NCI-H1417 treated with DMSO at 0.1 percent for 48 hours (cell line): ENCODE results near the gene FYB1.
"Not testable (repeated sequence)": the region's sequence is repeated elsewhere in the genome, so short reads cannot be mapped to it uniquely, and the experiment has no call there.

Experiments
- DNase-seq: peaks from one replicate; lab custom pipeline; 2025; lab: John Stamatoyannopoulos, UW

FYB1 gene

GRCh38 chr5:39219437-39219836, at the start of gene FYB1:
Gene FYB1 (minus strand): TSS chr5:39219563. CDS start chr5:39202960, 16,603 bp downstream.
- DNase-seq: no peak

DNA sequence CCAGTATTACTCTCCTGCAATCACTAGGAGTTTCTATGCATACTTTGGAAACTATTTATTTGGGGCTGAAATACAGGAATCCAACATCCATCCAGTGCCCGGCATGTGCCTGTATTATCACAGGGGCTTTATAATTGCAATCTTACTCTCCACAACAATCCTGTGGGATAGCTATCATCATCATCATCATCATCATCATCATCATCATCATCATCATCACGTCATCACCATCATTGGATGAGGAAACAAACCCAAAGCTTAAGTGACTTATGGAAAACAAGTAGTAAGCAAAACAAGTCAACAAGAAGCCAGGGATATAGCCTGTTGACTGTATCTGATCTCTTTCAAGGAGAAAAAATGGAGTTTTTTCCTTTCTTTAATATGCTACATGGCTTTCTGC, 47.8 kb upstream of the FYB1 start:
- DNase-seq: no peak

GRCh38 chr5:39266442-39266841, 47.1 kb upstream of the FYB1 start:
- no peak for DNase-seq

GRCh38 chr5:39264528-39264927, 45.2 kb upstream of the FYB1 start:
- no peak for DNase-seq

- no peak for DNase-seq
Observed at GRCh38 chr5:39262981-39263380, 43.6 kb upstream of the FYB1 start.

DNA sequence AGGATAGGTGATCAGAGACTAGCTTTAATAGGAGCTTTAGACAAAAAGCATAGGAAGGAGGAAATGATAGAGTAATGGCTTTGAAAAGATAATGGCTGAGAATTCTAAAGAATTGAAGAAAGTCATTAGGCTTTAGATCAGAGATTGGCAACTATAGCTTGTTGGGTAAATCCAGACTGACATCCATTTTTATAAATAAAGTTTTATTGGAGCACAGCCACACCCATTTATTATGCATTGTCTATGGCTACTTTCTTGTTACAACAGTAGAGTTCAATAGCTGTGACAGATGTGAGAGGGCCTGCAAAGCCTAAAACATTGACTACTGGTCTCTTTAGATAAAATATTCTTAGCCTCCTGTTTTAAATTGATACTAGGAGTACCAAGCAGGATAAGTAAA, 40.7 kb upstream of the FYB1 start:
- no peak for DNase-seq

DNA sequence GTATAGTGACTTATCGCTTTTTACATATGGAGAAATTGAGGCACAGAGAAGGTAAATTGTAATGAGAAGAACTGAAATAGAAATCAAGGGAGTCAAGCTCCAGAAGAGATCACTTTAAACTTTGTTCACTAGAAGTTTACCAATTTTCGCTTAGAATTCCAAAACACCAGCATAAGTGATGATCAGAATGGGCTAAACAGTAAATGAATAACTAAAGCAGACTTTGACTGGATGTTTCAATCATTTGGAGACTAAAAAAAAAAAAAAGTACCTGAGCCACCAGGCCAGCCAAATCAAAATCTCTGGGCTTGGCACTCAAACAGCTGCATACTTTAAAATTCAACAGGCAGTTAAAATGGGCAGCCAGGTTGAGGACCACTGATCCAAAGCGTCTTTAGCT, 38.2 kb upstream of the FYB1 start:
- DNase-seq: no peak

DNA sequence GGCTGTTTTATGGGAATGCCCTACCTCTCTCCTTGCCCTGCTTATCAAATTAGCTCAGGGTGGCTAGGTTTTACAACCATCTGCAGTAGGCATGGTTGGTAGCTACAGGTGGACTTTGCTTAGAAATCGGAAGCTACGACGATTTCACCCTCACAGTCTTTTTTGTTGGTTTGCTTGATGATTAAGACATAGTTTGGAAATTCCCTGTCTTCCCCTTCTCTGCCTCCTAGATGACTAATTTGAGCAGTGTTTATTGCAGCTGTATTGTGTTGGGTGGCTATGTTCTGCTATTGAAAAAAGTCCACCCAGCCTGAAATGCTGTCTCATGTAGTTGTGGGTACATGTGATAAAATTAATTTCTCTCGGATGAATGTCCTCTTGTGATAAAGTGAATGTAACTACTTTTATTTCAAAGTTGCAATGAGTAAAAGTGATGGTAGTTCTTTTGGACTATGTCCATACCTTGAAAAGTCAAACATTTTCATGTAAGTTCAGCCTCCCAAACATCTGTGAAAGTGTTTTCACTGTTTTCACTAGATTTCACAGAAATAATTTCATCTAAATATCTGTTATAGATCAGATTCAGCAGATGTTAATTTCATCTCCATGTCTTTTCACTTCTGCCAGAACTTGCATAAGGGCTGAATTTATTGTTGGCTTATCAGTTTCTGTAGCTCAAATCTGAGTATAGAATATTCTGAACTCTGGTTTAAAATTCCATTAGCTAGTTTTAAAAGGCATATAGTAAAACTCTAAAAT, 37.3 kb upstream of the FYB1 start:
- DNase-seq: no peak

DNA sequence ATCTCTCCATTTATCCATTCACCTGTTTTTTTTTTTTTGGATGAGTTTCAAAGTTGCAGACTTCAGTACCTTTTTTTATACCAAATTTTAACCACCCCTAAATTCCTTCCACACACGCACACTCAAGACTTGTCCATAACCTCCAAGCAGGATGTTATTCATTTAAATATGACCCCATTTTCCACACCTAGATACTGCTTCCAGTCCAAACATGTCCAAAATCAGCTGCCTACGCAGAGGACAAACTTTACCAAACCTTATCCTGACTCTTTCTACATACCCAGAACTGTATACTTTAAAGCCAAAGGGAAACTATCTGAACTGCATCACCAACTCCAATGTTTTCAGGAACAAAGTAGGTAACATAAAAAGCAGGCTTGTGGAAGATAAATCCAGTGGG, 36.0 kb upstream of the FYB1 start:
- no peak for DNase-seq

DNA sequence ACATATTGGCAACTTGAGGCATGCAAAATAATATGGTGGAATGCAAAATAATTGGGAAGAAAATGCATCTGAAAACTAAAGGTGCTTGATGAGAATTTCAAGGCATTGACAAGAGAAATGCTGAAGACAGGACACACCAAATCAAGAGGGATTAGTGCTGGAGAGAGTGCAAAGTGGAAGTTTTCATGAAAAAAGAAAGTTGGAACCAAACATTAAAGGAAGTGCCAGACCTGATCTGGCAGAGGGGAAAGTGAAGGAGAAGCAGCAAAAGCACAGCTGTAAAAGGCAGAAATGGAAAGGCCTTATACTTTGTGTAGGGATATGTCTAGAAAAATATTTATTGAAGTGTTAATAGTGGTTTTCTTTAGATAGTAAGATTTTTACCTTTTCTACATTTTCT, 35.3 kb upstream of the FYB1 start:
- DNase-seq: no peak

GRCh38 chr5:39253196-39253595, 33.8 kb upstream of the FYB1 start:
- DNase-seq: no peak

DNA sequence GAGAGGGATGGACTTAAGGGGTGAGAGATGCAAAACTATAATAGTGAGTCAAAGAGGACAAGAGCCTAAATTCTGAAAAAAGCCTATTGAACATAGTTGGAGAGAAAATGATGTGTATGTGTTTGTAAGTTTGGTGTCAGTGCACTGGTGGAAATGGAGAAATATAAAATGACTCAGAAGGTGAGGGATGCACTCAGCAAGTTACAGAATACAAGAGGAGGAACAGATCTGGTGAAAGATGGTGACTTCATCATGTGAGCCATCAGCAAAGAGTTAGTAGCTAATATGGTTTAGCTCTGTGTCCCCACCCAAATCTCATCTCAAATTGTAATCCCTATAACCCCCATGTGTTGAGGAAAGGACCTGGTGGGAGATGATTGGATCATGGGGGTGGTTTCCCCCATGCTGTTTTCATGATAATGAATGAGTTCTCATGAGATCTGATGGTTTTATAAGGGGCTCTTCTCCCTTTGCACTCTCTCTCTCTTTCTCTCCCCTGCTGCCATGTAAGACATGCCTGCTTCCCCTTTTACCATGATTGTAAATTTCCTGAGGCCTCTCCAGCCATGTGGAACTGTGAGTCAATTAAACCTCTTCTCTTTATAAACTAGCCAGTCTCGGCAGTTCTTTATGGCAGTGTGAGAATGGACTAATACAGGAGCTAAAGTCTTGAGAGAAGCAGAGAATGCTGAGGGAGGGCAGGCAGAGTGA, 30.4 kb upstream of the FYB1 start:
- no peak for DNase-seq

DNA sequence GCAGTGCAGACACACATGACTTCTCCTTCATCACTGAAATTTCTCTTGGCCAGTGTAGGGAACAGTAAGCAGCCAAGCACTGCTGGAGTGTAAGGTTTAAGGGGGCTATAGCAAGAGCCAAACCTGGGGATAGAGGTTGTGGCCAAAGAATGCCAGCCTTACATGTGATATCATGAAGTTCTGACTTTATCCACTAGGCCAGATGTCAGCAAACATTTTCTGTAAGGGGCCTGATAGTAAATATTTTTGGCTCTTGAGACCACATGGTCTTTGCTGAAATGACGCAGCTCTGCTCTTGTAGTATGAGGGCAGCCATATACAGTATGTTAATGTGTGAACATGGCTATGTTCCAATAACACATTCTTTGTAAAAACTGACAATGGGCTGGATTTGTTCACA, 29.7 kb upstream of the FYB1 start:
- no peak for DNase-seq

DNA sequence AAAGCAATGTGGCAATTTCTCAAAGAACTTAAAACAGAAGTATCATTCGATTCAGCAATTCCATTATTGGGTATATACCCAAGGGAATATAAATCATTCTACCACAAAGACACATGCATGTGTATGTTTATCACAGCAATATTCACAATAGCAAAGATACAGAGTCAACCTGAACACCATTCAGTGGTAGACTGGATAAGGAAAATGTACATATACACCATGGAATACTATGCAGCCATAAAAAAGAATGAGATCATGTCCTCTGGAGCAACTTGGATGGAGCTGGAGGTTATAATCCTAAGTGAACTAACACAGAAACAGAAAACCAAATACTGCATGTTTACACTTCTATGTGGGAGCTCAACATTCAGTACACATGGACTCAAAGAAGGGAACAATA, 21.4 kb upstream of the FYB1 start:
- no peak for DNase-seq

DNA sequence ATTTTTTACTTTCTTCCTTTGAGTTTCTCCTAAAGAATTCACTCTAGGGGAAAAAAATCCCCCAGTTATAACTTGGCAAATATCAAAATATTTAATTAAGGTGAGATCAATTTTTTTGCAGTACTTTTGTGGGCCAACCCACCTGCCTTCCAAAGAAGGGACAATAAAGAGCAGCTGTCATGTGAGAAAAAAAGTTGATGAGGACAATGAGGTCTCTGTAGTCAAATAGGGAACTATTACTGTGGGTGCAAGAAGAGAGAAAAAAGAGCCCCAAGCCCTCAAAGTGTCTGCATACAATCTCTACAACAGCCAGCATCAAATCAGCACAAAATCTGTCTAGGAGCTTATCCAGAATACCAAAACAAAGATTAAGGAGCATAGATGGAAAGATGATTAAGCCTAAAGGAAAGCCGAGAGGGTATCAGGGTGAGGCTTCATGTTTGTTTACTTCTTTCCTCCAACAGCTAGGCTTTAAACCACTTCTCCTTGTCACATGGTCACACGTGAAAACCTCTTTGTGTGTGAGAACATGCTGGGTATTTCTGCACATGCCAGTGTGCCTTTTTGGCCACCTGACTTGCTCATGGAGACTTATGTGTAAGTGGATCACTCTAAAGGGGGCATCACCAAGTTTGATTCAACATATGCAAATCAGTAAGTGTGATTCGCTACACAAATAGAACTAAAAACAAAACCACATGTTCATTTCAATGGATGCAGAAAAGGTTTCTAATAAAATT, 19.2 kb upstream of the FYB1 start:
- no peak for DNase-seq

GRCh38 chr5:39236718-39237117, 17.4 kb upstream of the FYB1 start:
- DNase-seq: no peak

GRCh38 chr5:39235648-39236047, 16.3 kb upstream of the FYB1 start:
- DNase-seq: no peak

- DNase-seq: not testable (repeated sequence)
Observed at GRCh38 chr5:39234494-39234893, 15.1 kb upstream of the FYB1 start.

- no peak for DNase-seq
Observed at GRCh38 chr5:39233783-39234182, 14.4 kb upstream of the FYB1 start.

DNA sequence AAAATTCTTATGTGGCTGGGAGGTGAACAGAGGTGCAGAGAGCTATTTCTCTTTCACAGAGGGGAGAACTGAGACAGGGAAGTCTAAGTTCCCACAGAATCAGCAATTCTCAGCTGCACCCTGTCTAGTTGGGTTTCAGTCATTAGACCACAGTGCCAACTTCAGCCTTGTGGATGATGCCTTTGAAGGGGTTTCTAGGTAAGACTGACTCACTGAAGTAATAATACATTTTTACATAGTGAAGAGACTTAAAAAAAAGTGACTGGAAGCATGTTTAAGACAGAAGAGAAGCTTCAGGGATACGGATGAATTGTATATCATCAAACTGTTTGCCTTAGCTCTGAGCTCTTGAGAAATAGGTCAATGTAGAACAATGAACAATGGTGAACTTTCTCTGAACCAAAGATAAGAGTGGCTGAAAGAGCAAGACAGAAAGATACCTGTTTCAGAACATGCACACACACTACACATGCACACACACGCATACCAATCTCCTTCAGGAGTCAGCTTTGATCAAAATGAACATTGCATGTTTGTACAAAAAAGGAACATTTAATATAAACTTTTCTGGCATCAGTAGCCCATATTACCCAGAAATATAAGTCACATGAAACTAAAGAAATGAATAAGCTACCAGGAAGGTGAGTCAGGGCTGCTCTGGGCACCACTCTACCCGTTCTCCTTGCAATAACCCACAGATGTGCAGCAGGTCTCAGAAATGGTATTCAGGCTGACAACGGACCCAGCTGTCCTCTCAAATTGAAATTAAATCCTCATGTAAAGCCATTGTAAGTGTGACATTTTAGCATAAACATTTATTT, 12.6 kb upstream of the FYB1 start:
- DNase-seq: no peak

DNA sequence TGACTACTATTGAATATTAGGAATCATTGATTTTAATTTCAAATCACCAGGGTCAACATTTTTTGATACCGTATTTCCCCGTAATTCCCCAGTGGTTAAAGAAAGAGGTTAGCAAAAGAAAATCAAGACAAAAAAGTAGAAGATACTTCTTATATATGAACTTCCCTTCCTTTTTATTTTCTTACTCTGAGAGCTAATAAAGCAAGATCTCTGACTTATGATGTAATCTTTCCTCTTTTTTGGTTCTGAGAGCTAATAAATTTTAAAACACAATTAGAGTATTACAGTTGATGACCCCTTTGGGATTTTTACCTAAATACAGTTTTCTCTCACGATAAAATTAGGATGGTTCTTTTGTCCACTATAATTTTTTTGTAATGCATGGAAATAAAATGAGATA, 9.2 kb upstream of the FYB1 start:
- no peak for DNase-seq

DNA sequence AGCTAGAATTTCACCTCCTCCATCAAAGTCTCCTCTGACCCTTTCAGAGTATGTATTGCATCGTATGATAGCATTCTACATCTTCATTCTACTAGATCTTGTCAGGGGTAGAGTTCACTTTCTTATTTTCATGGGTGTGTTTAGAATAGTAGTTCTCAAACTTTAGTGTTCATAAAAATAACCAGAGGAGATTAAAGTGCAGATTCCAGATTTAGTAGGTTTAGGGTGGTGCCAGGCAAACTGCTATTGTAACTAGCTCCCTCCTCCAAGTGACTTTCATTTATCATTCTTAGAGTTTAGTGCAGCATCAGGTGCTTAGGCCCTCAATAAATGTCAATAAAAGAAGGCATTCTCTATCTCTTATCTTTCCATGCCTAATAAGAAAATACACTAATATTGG, 7.2 kb upstream of the FYB1 start:
- no peak for DNase-seq
